Subcutaneous abdominal adipose tissue (tissue), 5 donors: ENCODE results near the gene KRT36.

Source experiments
- H3K27ac ChIP-seq: one replicate; pipeline ENCODE4 v1.7.0; 2013; ENCODE audit warnings: low read depth, mild to moderate bottlenecking, inconsistent platforms, low read length, moderate library complexity
- H3K27me3 ChIP-seq, 5 donors: one replicate each; pipeline ENCODE4 v1.7.0; 2013; ENCODE audit warnings: low read length in 5 of 5, inconsistent platforms in 1 of 5; ENCODE audit not compliant: control insufficient read depth in 5 of 5, insufficient read depth in 4 of 5
- H3K36me3 ChIP-seq, 5 donors: one replicate each; pipeline ENCODE4 v1.7.0; 2013; ENCODE audit warnings: low read length in 5 of 5; ENCODE audit not compliant: control insufficient read depth in 5 of 5, insufficient read depth in 5 of 5
- H3K4me1 ChIP-seq, 5 donors: one replicate each; pipeline ENCODE4 v1.7.0; 2013; ENCODE audit warnings: low read length in 5 of 5, mild to moderate bottlenecking in 3 of 5, moderate library complexity in 1 of 5; ENCODE audit not compliant: control insufficient read depth in 5 of 5, insufficient read depth in 5 of 5
- H3K4me3 ChIP-seq, 5 donors: one replicate each; pipeline ENCODE4 v1.7.0; 2013; ENCODE audit warnings: low read length in 5 of 5, low read depth in 1 of 5
- H3K9ac ChIP-seq, 5 donors: one replicate each; pipeline ENCODE4 v1.7.0; 2013; ENCODE audit warnings: low read length in 5 of 5, mild to moderate bottlenecking in 4 of 5, moderate library complexity in 3 of 5
- H3K9me3 ChIP-seq, 5 donors: one replicate each; pipeline ENCODE4 v1.7.0; 2013; ENCODE audit warnings: low read length in 5 of 5; ENCODE audit not compliant: control insufficient read depth in 5 of 5
- donor health status: healthy.
- donor health status: healthy.
- donor health status: healthy.
- donor health status: healthy.
- donor health status: healthy.

The KRT36 gene

DNA sequence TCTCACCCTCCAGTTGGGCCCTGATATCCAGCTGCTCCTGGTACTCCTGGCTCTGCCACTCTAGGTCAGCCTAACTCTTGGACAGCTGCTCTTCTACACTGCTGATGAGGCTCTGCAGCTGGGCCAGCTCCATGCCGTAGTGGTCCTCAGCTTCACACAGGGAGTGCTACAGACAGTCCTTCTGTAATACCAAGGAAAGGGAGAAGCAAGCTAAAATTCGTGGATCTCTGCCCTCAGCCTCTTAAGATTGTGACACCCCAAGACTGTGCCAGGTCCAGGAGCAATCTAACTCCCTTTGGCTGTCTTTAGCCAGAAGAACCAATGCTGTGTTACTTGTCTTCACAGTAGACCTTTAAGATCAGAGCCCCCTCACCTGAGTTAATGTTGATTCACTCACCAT, 41.2 kb downstream of the KRT36 start:
- no peaks in the 10 kb centered on the region for H3K9me3 ChIP-seq
- no peaks in the 10 kb centered on the region for H3K4me1 ChIP-seq
- no peaks in the 10 kb centered on the region for H3K36me3 ChIP-seq
- H3K27ac ChIP-seq = no peak overlapping the region
- peaks cover 0 to 10% (median 3%) of the 10 kb centered on the region in 5 donors for H3K27me3 ChIP-seq
- H3K9ac ChIP-seq = no peak overlapping the region
- no peak overlapping the region for H3K4me3 ChIP-seq

DNA sequence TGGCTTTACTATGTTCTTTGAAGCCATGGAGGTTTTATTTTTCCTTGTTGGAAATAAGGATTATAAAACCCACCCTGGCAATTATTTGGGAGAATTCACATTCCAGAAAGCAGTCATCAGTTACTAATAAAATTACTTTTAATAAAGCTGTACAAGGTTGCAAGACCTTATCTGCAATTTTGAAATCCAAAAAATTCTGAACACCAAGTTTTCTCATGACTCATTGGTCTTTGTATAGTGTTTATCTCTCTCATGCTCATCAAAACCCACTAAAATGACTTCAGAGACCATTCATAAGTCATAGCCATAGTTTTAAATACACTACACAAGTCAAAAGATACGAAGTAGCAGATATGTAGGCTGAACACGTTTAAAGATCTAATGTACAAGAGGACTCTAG, 42.9 kb downstream of the KRT36 start:
- no peaks in the 10 kb centered on the region for H3K9me3 ChIP-seq
- no peak overlapping the region for H3K27ac ChIP-seq
- no peak overlapping the region for H3K9ac ChIP-seq
- peaks cover 0 to 15% (median 7%) of the 10 kb centered on the region in 5 donors for H3K27me3 ChIP-seq
- no peak overlapping the region for H3K4me3 ChIP-seq
- no peaks in the 10 kb centered on the region for H3K4me1 ChIP-seq
- H3K36me3 ChIP-seq = no peaks in the 10 kb centered on the region

DNA sequence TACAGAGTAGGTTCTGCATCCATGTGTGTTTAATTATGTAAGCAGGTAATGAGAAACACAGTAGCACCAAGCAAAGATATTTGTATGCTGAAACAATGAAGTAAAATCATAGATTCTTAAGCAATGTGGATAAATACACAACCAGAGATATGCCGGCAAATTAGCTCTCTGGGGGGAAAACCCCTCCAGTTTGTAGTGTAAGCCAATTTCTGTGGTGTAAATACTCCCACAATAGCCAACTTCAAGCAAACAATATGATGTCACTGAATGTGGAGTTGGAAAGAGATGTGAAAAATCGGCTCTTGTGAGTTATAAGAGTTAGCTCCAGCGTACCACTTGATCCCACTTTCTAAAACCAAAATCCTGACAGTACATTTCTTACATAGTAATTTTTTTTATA, 45.1 kb downstream of the KRT36 start:
- no peak overlapping the region for H3K27ac ChIP-seq
- peaks cover 0 to 15% (median 7%) of the 10 kb centered on the region in 5 donors for H3K27me3 ChIP-seq

DNA sequence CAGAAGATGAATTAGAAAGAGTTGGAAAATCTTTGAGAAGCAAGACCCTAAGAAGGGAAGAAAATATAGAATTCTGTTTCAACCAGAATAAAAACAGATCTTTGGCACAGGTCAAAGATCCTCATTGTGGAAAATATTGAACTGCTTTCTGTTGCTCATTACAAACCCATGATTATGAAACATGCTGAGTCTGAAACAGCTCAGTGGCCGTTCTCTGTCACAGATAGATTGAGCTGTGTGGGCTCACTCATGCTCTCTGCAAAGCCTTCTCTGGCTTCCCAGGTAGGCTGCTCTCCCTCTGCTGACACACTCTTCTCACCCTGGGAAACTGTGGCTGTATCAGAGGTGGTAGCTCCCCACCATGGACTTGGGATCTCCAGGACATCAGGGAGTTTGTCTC, 45.5 kb downstream of the KRT36 start:
- H3K4me3 ChIP-seq = no peak overlapping the region
- no peaks in the 10 kb centered on the region for H3K36me3 ChIP-seq
- H3K4me1 ChIP-seq = no peaks in the 10 kb centered on the region
- no peaks in the 10 kb centered on the region for H3K9me3 ChIP-seq
- H3K9ac ChIP-seq = no peak overlapping the region
- H3K27ac ChIP-seq = no peak overlapping the region
- peaks cover 0 to 15% (median 7%) of the 10 kb centered on the region in 5 donors for H3K27me3 ChIP-seq

More for the DNA sequence above, 45.1 kb downstream of the KRT36 start:
- Histone ChIP-seq H3K9ac (no peak overlapping the region), H3K9me3 (no peaks in the 10 kb centered on the region), H3K4me1 (no peaks in the 10 kb centered on the region), H3K36me3 (no peaks in the 10 kb centered on the region), H3K4me3 (no peak overlapping the region)

DNA sequence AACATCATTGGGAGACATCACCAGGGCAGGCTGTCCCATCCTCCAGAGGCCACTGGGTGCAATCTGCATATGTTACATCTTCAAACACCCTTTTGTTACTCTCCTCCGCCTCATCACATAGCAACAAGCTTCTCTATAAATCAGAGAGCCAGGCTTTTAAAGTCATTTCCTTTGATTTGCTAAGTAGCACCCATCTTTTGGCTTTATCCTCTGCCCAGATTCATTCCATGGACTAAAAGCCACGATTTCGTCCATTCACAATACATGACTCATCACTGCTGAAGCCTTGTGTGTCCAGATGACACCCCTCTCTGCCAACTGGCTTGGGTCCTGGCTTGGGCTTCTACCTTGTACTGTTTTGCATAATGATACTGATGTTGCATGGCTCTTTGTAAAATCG, 47.0 kb downstream of the KRT36 start:
- Histone ChIP-seq H3K36me3 (no peaks in the 10 kb centered on the region), H3K27ac (no peak overlapping the region), H3K4me1 (no peaks in the 10 kb centered on the region), H3K4me3 (no peak overlapping the region), H3K27me3 (peaks cover 0 to 15% (median 4%) of the 10 kb centered on the region in 5 donors), H3K9me3 (no peaks in the 10 kb centered on the region), H3K9ac (no peak overlapping the region)

DNA sequence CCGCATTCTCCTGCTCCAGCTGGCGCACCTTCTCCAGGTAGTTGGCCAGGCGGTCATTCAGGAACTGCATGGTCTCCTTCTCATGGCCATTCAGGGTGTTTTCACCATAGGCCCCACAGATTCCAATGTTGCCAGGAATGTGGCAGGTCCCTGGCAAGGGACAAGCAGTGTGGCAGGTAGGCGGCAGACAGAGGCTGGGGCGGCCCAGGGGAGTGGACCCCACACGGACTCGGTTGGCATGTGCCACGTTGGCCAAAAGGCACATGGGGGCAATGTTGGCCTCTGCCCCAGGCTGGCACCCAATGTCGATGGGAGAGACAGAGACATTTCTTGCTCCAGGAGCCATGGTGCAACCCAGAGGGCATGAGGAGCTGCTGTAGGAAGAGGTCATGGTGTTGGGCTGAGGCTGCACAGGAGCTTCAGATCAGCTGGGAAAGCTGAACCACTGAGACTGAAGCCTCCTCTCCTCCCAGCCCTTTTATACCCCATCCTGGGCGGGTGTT, 49.1 kb downstream of the KRT36 start, which contains the start of gene KRT38:
KRT38 (minus strand) TSS at position 453 of the 503 bp plus-strand sequence; CDS start at position 391, 62 bp downstream.
- H3K4me3 ChIP-seq = no peak within 1 kb of the TSS
- no peaks in the 10 kb centered on the region for H3K4me1 ChIP-seq
- H3K9ac ChIP-seq = no peak within 1 kb of the TSS
- no peaks in the 10 kb centered on the region for H3K9me3 ChIP-seq
- no peak within 1 kb of the TSS for H3K27ac ChIP-seq
- peaks cover 0 to 11% (median 4%) of the 10 kb centered on the region in 5 donors for H3K27me3 ChIP-seq
- no peaks in the 10 kb centered on the region for H3K36me3 ChIP-seq

DNA sequence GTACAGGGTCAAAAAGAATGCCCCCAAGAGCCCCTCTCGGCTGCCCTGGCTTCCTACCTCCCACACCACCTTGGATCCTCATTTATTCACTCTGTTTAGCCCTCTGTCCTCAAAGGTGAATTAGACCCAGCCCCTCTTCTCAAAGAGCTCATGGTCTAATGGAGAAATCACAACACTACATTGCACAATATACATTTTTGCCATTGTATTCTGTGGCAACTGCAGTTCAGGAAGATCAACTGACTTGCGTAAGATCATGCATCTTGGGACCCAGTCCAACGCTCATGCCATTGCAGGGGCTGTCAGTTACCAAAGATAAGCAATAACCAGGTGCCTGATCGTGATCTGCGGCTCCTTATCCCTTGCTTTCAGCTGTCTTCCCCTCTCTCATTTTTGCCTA, 50.3 kb downstream of the KRT36 start:
- Histone ChIP-seq H3K27me3 (peaks cover 0 to 6% (median 4%) of the 10 kb centered on the region in 5 donors), H3K4me1 (no peaks in the 10 kb centered on the region), H3K9me3 (no peaks in the 10 kb centered on the region), H3K9ac (no peak overlapping the region), H3K36me3 (no peaks in the 10 kb centered on the region), H3K4me3 (no peak overlapping the region), H3K27ac (no peak overlapping the region)

DNA sequence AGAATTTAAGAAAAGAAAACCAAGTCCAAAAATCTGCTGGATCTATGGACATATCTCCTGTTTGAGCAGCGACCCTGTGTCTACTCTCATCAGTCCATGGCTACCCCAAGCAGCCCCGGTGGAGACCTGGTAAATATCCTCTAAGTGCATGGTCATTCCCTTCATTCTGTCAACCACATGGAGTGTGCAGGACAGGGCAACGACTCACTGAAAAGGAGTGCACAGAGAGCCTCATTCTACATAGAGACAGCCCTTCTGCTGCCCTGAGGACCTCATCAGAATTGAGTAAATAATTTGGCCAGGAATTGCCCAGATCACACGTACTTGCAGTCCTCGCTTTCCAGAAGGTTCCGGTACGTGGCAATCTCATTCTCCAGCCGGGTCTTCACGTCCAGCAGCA, 51.9 kb downstream of the KRT36 start:
- Histone ChIP-seq H3K27me3 (peaks cover 0 to 3% (median 2%) of the 10 kb centered on the region in 5 donors), H3K9me3 (no peaks in the 10 kb centered on the region), H3K4me1 (no peaks in the 10 kb centered on the region), H3K27ac (no peak overlapping the region), H3K9ac (no peak overlapping the region), H3K4me3 (no peak overlapping the region), H3K36me3 (no peaks in the 10 kb centered on the region)

DNA sequence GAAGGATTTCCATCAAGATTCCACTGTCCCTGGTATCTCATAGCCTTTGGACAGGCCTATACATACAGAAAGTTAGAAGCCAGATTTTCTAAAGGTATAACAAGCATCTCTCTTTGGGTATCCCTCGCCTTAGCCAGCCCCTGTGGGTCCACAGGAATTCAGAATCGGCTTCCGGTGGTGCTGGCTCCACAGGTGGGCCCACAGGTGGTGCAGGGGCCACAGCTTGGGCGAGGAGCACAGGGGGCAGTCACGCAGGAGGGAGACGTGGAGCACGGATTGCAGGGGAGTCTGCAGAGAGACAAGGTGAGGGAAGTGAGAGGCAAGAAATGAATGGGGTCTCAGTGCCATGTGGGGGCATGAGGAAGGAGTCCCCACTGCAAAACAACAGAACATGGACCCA, 52.5 kb downstream of the KRT36 start:
- no peak overlapping the region for H3K9ac ChIP-seq
- peaks cover 0 to 3% (median 0%) of the 10 kb centered on the region in 5 donors for H3K27me3 ChIP-seq
- no peaks in the 10 kb centered on the region for H3K9me3 ChIP-seq
- H3K4me1 ChIP-seq = no peaks in the 10 kb centered on the region
- no peak overlapping the region for H3K27ac ChIP-seq
- H3K36me3 ChIP-seq = no peaks in the 10 kb centered on the region
- H3K4me3 ChIP-seq = no peak overlapping the region
